Measurements from ENCODE around the gene SETD2. TPM values are rescaled to one million over a fixed set of nuclear protein-coding genes. Genes with fewer than 3 reads are reported as not detected.
"Not testable (repeated sequence)": the region's sequence is repeated elsewhere in the genome, so short reads cannot be mapped to it uniquely, and the experiment has no call there.

Gene SETD2
- total and polyA plus RNA-seq, 2 experiments from 2014 or later = 11.9 to 37.8 TPM

- Histone ChIP-seq H3K4me2 (no peak overlapping the region), H3K4me3 (no peak overlapping the region), H3K79me2 (peaks cover 50% of the 10 kb centered on the region), H3K9me2 (replicated peaks; ENCODE audit: insufficient read depth) (no peaks in the 10 kb centered on the region), H3K27me3 (no peaks in the 10 kb centered on the region), H3K27ac (no peak overlapping the region), H4K20me1 (ENCODE audit: insufficient read depth, poor library complexity, severe bottlenecking) (no peaks in the 10 kb centered on the region), H3K9me3 (ENCODE audit: low read depth) (no peaks in the 10 kb centered on the region), H3K36me3 (replicated peaks; ENCODE audit: insufficient read depth, low read depth) (no peaks in the 10 kb centered on the region), H2AFZ (no peak overlapping the region), H3K4me1 (ENCODE audit: insufficient read depth) (no peaks in the 10 kb centered on the region)
- TF ChIP-seq CTCF (IDR thresholded peaks at IDR 0.05; ENCODE audit: poor library complexity) = no peak
- no peak for TF ChIP-seq EZH2phosphoT487 (IDR thresholded peaks at IDR 0.05; ENCODE audit: low read depth, severe bottlenecking, unreplicated experiment)
- TF ChIP-seq EZH2 (IDR thresholded peaks at IDR 0.05; ENCODE audit: borderline replicate concordance) = no peak
- DNase-seq (ENCODE audit: low spot score) = no peak
These were observed 84.5 kb downstream of the SETD2 start for GRCh38 chr3:47079432-47079831.

- H2AFZ ChIP-seq = no peak overlapping the region
- H3K27ac ChIP-seq = no peak overlapping the region
- H4K20me1 ChIP-seq (ENCODE audit: insufficient read depth, poor library complexity, severe bottlenecking) = no peaks in the 10 kb centered on the region
- TF ChIP-seq EZH2 (IDR thresholded peaks at IDR 0.05; ENCODE audit: borderline replicate concordance) (no peak), CTCF (IDR thresholded peaks at IDR 0.05; ENCODE audit: poor library complexity) (no peak), EZH2phosphoT487 (IDR thresholded peaks at IDR 0.05; ENCODE audit: low read depth, severe bottlenecking, unreplicated experiment) (no peak)
- no peaks in the 10 kb centered on the region for H3K9me3 ChIP-seq (ENCODE audit: low read depth)
- peaks cover 74% of the 10 kb centered on the region for H3K79me2 ChIP-seq
- H3K4me3 ChIP-seq = no peak overlapping the region
- no peaks in the 10 kb centered on the region for H3K27me3 ChIP-seq
- H3K9me2 ChIP-seq (replicated peaks; ENCODE audit: insufficient read depth) = no peaks in the 10 kb centered on the region
- no peak for DNase-seq (ENCODE audit: low spot score)
- 94% methylated on average over 2 of the region's 2 CpGs for WGBS (ENCODE audit: low lambda C conversion rate, missing lambda C conversion rate)
- no peak overlapping the region for H3K4me2 ChIP-seq
- no peaks in the 10 kb centered on the region for H3K4me1 ChIP-seq (ENCODE audit: insufficient read depth)
- no peaks in the 10 kb centered on the region for H3K36me3 ChIP-seq (replicated peaks; ENCODE audit: insufficient read depth, low read depth)
These were observed 90.2 kb downstream of the SETD2 start for GRCh38 chr3:47073685-47074084.

GRCh38 chr3:47070770-47071169 is 93.1 kb downstream of the SETD2 start:
- H3K4me3 ChIP-seq = no peak overlapping the region
- H3K36me3 ChIP-seq (replicated peaks; ENCODE audit: insufficient read depth, low read depth) = no peaks in the 10 kb centered on the region
- H3K79me2 ChIP-seq = peaks cover 67% of the 10 kb centered on the region
- H3K4me1 ChIP-seq (ENCODE audit: insufficient read depth) = peaks cover 3% of the 10 kb centered on the region
- no peaks in the 10 kb centered on the region for H3K9me3 ChIP-seq (ENCODE audit: low read depth)
- no peak overlapping the region for H3K27ac ChIP-seq
- no peak for DNase-seq (ENCODE audit: low spot score)
- H4K20me1 ChIP-seq (ENCODE audit: insufficient read depth, poor library complexity, severe bottlenecking) = no peaks in the 10 kb centered on the region
- no peak overlapping the region for H3K4me2 ChIP-seq
- H3K27me3 ChIP-seq = no peaks in the 10 kb centered on the region
- 98% methylated on average over 3 of the region's 3 CpGs for WGBS (ENCODE audit: low lambda C conversion rate, missing lambda C conversion rate)
- no peak overlapping the region for H2AFZ ChIP-seq
- no peaks in the 10 kb centered on the region for H3K9me2 ChIP-seq (replicated peaks; ENCODE audit: insufficient read depth)
- TF ChIP-seq CTCF (IDR thresholded peaks at IDR 0.05; ENCODE audit: poor library complexity) = no peak
- no peak for TF ChIP-seq EZH2phosphoT487 (IDR thresholded peaks at IDR 0.05; ENCODE audit: low read depth, severe bottlenecking, unreplicated experiment)
- TF ChIP-seq EZH2 (IDR thresholded peaks at IDR 0.05; ENCODE audit: borderline replicate concordance) = no peak

GRCh38 chr3:47066259-47066658 is 97.7 kb downstream of the SETD2 start:
- not testable (repeated sequence) for H3K36me3 ChIP-seq (replicated peaks; ENCODE audit: insufficient read depth, low read depth); DNase-seq (ENCODE audit: low spot score); H3K27ac ChIP-seq; H2AFZ ChIP-seq; H3K9me2 ChIP-seq (replicated peaks; ENCODE audit: insufficient read depth); H3K4me3 ChIP-seq; H3K9me3 ChIP-seq (ENCODE audit: low read depth); H3K4me2 ChIP-seq; H4K20me1 ChIP-seq (ENCODE audit: insufficient read depth, poor library complexity, severe bottlenecking); H3K27me3 ChIP-seq
- WGBS (ENCODE audit: low lambda C conversion rate, missing lambda C conversion rate) = 95% methylated on average over 3 of the region's 3 CpGs
- Histone ChIP-seq H3K4me1 (ENCODE audit: insufficient read depth) (peaks cover 13% of the 10 kb centered on the region), H3K79me2 (peaks cover 65% of the 10 kb centered on the region)
